Measurements from ENCODE around the gene MCF2L. TPM values are rescaled to one million over a fixed set of nuclear protein-coding genes. Genes with fewer than 3 reads are reported as not detected.

Gene MCF2L
- total RNA-seq, 1 experiment from 2014 or later, result 5.9 TPM

- no peaks in the 10 kb centered on the region for H3K79me2 ChIP-seq (ENCODE audit: low read length)
- no peaks in the 10 kb centered on the region for H3K36me3 ChIP-seq (ENCODE audit: low read depth, low read length)
- H3K4me2 ChIP-seq (ENCODE audit: low read length), result no peak overlapping the region
- no peaks in the 10 kb centered on the region for H4K20me1 ChIP-seq (ENCODE audit: low read length)
- peaks cover 20% of the 10 kb centered on the region for H3K4me1 ChIP-seq (ENCODE audit: insufficient read depth, low read length)
- no peak overlapping the region for H3K9ac ChIP-seq (ENCODE audit: low read length)
- H3K9me3 ChIP-seq (ENCODE audit: low read length), result no peaks in the 10 kb centered on the region
- no peaks in the 10 kb centered on the region for H3K27me3 ChIP-seq (ENCODE audit: low read length)
- DNase-seq (no peak), ATAC-seq (no peak)
- no peak overlapping the region for H3K4me3 ChIP-seq (ENCODE audit: low read length)
- TF ChIP-seq EZH2phosphoT487 (IDR thresholded peaks at IDR 0.05; ENCODE audit: borderline replicate concordance, low read length), result no peak
- TF ChIP-seq CTCF (conservative IDR thresholded peaks at IDR 0.05; ENCODE audit: low read depth, low read length), result no peak
- no peak for TF ChIP-seq EZH2 (IDR thresholded peaks at IDR 0.05; ENCODE audit: low read length, unreplicated experiment)
- no peak overlapping the region for H3K27ac ChIP-seq (ENCODE audit: low read length)
- intact Hi-C loops (cut with micrococcal nuclease), result no loop called here
- no peak overlapping the region for H2AFZ ChIP-seq (ENCODE audit: low read length)
- BruUV-seq (replicated peaks), result no TSS peak
- POLR2A ChIA-PET (ENCODE audit: unreplicated experiment), result no interaction called here
- no peaks in the 10 kb centered on the region for H3F3A ChIP-seq (ENCODE audit: low read length, unreplicated experiment)
- CTCF ChIA-PET, result no interaction called here
- H3K9me2 ChIP-seq (replicated peaks; ENCODE audit: low read length), result no peaks in the 10 kb centered on the region
Measured at GRCh38 chr13:113016526-113017295, 47.7 kb downstream of the MCF2L start.

GRCh38 chr13:113017506-113018215, 48.6 kb downstream of the MCF2L start:
- H4K20me1 ChIP-seq (ENCODE audit: low read length), result no peaks in the 10 kb centered on the region
- no peaks in the 10 kb centered on the region for H3K27me3 ChIP-seq (ENCODE audit: low read length)
- TF ChIP-seq EZH2phosphoT487 (IDR thresholded peaks at IDR 0.05; ENCODE audit: borderline replicate concordance, low read length), result no peak
- no peak for TF ChIP-seq CTCF (conservative IDR thresholded peaks at IDR 0.05; ENCODE audit: low read depth, low read length)
- no peak for TF ChIP-seq EZH2 (IDR thresholded peaks at IDR 0.05; ENCODE audit: low read length, unreplicated experiment)
- DNase-seq (no peak), ATAC-seq (no peak)
- no peak overlapping the region for H3K4me3 ChIP-seq (ENCODE audit: low read length)
- H3K79me2 ChIP-seq (ENCODE audit: low read length), result no peaks in the 10 kb centered on the region
- no peaks in the 10 kb centered on the region for H3K36me3 ChIP-seq (ENCODE audit: low read depth, low read length)
- H3K9me2 ChIP-seq (replicated peaks; ENCODE audit: low read length), result no peaks in the 10 kb centered on the region
- H3K27ac ChIP-seq (ENCODE audit: low read length), result no peak overlapping the region
- no TSS peak for BruUV-seq (replicated peaks)
- no peak overlapping the region for H3K4me2 ChIP-seq (ENCODE audit: low read length)
- H3K9ac ChIP-seq (ENCODE audit: low read length), result no peak overlapping the region
- no peaks in the 10 kb centered on the region for H3K9me3 ChIP-seq (ENCODE audit: low read length)
- POLR2A ChIA-PET (ENCODE audit: unreplicated experiment), result no interaction called here
- H3K4me1 ChIP-seq (ENCODE audit: insufficient read depth, low read length), result peaks cover 20% of the 10 kb centered on the region
- CTCF ChIA-PET, result interaction anchor here (0.6 kb wide), 1 partner anchor 11 kb away, joined by 3 read pairs; no protein-coding TSS in a partner anchor
- H3F3A ChIP-seq (ENCODE audit: low read length, unreplicated experiment), result no peaks in the 10 kb centered on the region
- H2AFZ ChIP-seq (ENCODE audit: low read length), result no peak overlapping the region
- intact Hi-C loops (cut with micrococcal nuclease), result no loop called here
